Measurements from ENCODE around the gene AXIN1. TPM values are rescaled to one million over a fixed set of nuclear protein-coding genes. Genes with fewer than 3 reads are reported as not detected.

The AXIN1 gene
- total RNA-seq, 1 experiment from 2014 or later: 32.7 TPM

- ChIA-PET CTCF (no interaction called here), POLR2A (ENCODE audit: low non-redundant PET) (no interaction called here)
- Histone ChIP-seq H3K27ac (ENCODE audit: low read depth, low read length, poor library complexity, severe bottlenecking) (peak overlapping the region; percentile 43), H3K4me1 (ENCODE audit: insufficient read depth, low read length, poor library complexity, severe bottlenecking) (peaks cover 17% of the 10 kb centered on the region), H3K9me3 (ENCODE audit: low read depth, low read length, poor library complexity, severe bottlenecking) (no peaks in the 10 kb centered on the region), H3K36me3 (ENCODE audit: insufficient read depth, low read length, poor library complexity, severe bottlenecking) (peaks cover 21% of the 10 kb centered on the region), H3K4me3 (ENCODE audit: low read depth, low read length, poor library complexity, severe bottlenecking) (peak overlapping the region; percentile 69), H3K27me3 (replicated peaks; ENCODE audit: insufficient read depth, low read depth, low read length, poor library complexity) (no peaks in the 10 kb centered on the region)
- peak; percentile 83 for DNase-seq (ENCODE audit: low spot score)
- no TSS peak for BruUV-seq (replicated peaks)
- intact Hi-C loops (cut with micrococcal nuclease; ENCODE audit: unreplicated experiment): no loop called here
- peak; percentile 40; the same call in 1 of the 2 replicates for TF ChIP-seq CTCF (conservative IDR thresholded peaks at IDR 0.05; ENCODE audit: low read depth, low read length)
- TF ChIP-seq EZH2 (IDR thresholded peaks at IDR 0.05; ENCODE audit: borderline replicate concordance, low read depth, low read length, poor library complexity, severe bottlenecking): no peak
Observed at GRCh38 chr16:397736-398332, 45.3 kb upstream of the AXIN1 start.

- no peak for TF ChIP-seq EZH2 (IDR thresholded peaks at IDR 0.05; ENCODE audit: borderline replicate concordance, low read depth, low read length, poor library complexity, severe bottlenecking)
- TF ChIP-seq CTCF (conservative IDR thresholded peaks at IDR 0.05; ENCODE audit: low read depth, low read length): no peak
- CTCF ChIA-PET: no interaction called here
- H3K36me3 ChIP-seq (ENCODE audit: insufficient read depth, low read length, poor library complexity, severe bottlenecking): peaks cover 21% of the 10 kb centered on the region
- H3K27me3 ChIP-seq (replicated peaks; ENCODE audit: insufficient read depth, low read depth, low read length, poor library complexity): no peaks in the 10 kb centered on the region
- H3K27ac ChIP-seq (ENCODE audit: low read depth, low read length, poor library complexity, severe bottlenecking): peak within 1 kb of the TSS; percentile 80
- peaks cover 17% of the 10 kb centered on the region for H3K4me1 ChIP-seq (ENCODE audit: insufficient read depth, low read length, poor library complexity, severe bottlenecking)
- DNase-seq (ENCODE audit: low spot score): peak; percentile 71
- no peaks in the 10 kb centered on the region for H3K9me3 ChIP-seq (ENCODE audit: low read depth, low read length, poor library complexity, severe bottlenecking)
- intact Hi-C loops (cut with micrococcal nuclease; ENCODE audit: unreplicated experiment): no loop called here
- BruUV-seq (replicated peaks): no TSS peak
- POLR2A ChIA-PET (ENCODE audit: low non-redundant PET): interaction anchor here (0.6 kb wide), 1 partner anchor 238 kb away, joined by 3 read pairs; no protein-coding TSS in a partner anchor
- peak within 1 kb of the TSS; percentile 69 for H3K4me3 ChIP-seq (ENCODE audit: low read depth, low read length, poor library complexity, severe bottlenecking)
Observed at GRCh38 chr16:397135-397661, 44.7 kb upstream of the AXIN1 start, which contains the start of gene NME4. Gene NME4 (plus strand): TSS chr16:397199. CDS start chr16:397223, 24 bp downstream.

- H3K9me3 ChIP-seq (ENCODE audit: low read depth, low read length, poor library complexity, severe bottlenecking): no peaks in the 10 kb centered on the region
- H3K27me3 ChIP-seq (replicated peaks; ENCODE audit: insufficient read depth, low read depth, low read length, poor library complexity): no peaks in the 10 kb centered on the region
- CTCF ChIA-PET: no interaction called here
- TF ChIP-seq EZH2 (IDR thresholded peaks at IDR 0.05; ENCODE audit: borderline replicate concordance, low read depth, low read length, poor library complexity, severe bottlenecking) (no peak), CTCF (conservative IDR thresholded peaks at IDR 0.05; ENCODE audit: low read depth, low read length) (no peak)
- DNase-seq (ENCODE audit: low spot score): peak; percentile 77
- POLR2A ChIA-PET (ENCODE audit: low non-redundant PET): interaction anchor here (0.6 kb wide), 1 partner anchor 238 kb away, joined by 3 read pairs; no protein-coding TSS in a partner anchor
- H3K36me3 ChIP-seq (ENCODE audit: insufficient read depth, low read length, poor library complexity, severe bottlenecking): peaks cover 21% of the 10 kb centered on the region
- peaks cover 17% of the 10 kb centered on the region for H3K4me1 ChIP-seq (ENCODE audit: insufficient read depth, low read length, poor library complexity, severe bottlenecking)
- no TSS peak for BruUV-seq (replicated peaks)
- intact Hi-C loops (cut with micrococcal nuclease; ENCODE audit: unreplicated experiment): no loop called here
- H3K27ac ChIP-seq (ENCODE audit: low read depth, low read length, poor library complexity, severe bottlenecking): peak overlapping the region; percentile 18
- peak overlapping the region; percentile 69 for H3K4me3 ChIP-seq (ENCODE audit: low read depth, low read length, poor library complexity, severe bottlenecking)
Observed at GRCh38 chr16:396605-397004, 44.1 kb upstream of the AXIN1 start.
